Measurements from ENCODE around the gene ATP6V1F.

Gene ATP6V1F

GRCh38 chr7:128913870-128914565 lies 51.4 kb downstream of the ATP6V1F start:
- DNase-seq (ENCODE audit: insufficient read length, low spot score) (no peak), FAIRE-seq (peak; percentile 52)
- TF ChIP-seq POLR2AphosphoS5 (IDR thresholded peaks at IDR 0.05; ENCODE audit: low read depth, low read length), result no peak
- no peak for TF ChIP-seq PAX5 (IDR thresholded peaks at IDR 0.05; ENCODE audit: insufficient read depth, low read length, severe bottlenecking)
- no peak for TF ChIP-seq POLR2A (IDR thresholded peaks at IDR 0.05; ENCODE audit: low read depth, low read length)

- DNase-seq (ENCODE audit: insufficient read length, low spot score), result no peak
Measured at GRCh38 chr7:128914566-128915151, 52.0 kb downstream of the ATP6V1F start.

GRCh38 chr7:128915271-128915819 lies 52.7 kb downstream of the ATP6V1F start:
- TF ChIP-seq POLR2A (IDR thresholded peaks at IDR 0.05; ENCODE audit: low read depth, low read length), result no peak
- peak; percentile 41 for FAIRE-seq
- no peak for DNase-seq (ENCODE audit: insufficient read length, low spot score)

More at GRCh38 chr7:128914566-128915151, 52.0 kb downstream of the ATP6V1F start:
- FAIRE-seq, result peak; percentile 68
- TF ChIP-seq SPI1 (IDR thresholded peaks at IDR 0.05; ENCODE audit: low read depth, low read length) (peak; percentile 66), PAX5 (IDR thresholded peaks at IDR 0.05; ENCODE audit: insufficient read depth, low read length, severe bottlenecking) (no peak)

Measured in GM12891 (cell line).